ENCODE data around the gene RIMKLA.

GRCh38 chr1:42430286-42431135, 49.9 kb downstream of the RIMKLA start:
- no peak for TF ChIP-seq TAF1 (IDR thresholded peaks at IDR 0.05; ENCODE audit: borderline replicate concordance, low read depth, low read length)
- TF ChIP-seq POLR2A (IDR thresholded peaks at IDR 0.05; ENCODE audit: low read depth, low read length), result no peak

All from GM12892 (cell line).